K562 (cell line): ENCODE results near the gene GDF2. TPM values are rescaled to one million over a fixed set of nuclear protein-coding genes. Genes with fewer than 3 reads are reported as not detected.

Experiments
- ATAC-seq: fragments of 200-7000 bp; cut with Tn5 transposase; 3 replicates; pipeline ENCODE4 v1.9.1; 2020; ENCODE audit warnings: moderate library complexity
- BruUV-seq: library from RNA; stranded (reverse); fragments of 400-500 nt; replicated peaks from 2 replicates; lab custom pipeline; 2021; lab: Mats Ljungman, UMichigan
- CTCF ChIA-PET: fragments of 300-600 bp; formaldehyde crosslinking; extraction: SDS; loops from one replicate; lab custom pipeline; 2021; ENCODE audit warnings: low intra/inter-chr PET ratio; lab: Yijun Ruan, JAX
- POLR2A ChIA-PET: fragments of 300-600, 350-650 bp; sonication (Branson Sonifier 250); formaldehyde crosslinking; extraction: SDS; loops from one replicate; lab custom pipeline; 2021; ENCODE audit warnings: antibody characterized with exemption, inconsistent platforms; lab: Yijun Ruan, JAX
- DNase-seq, 4 experiments: peaks; one replicate each; pipeline versions ENCODE4 v3.0.0 to v3.0.0-alpha.2; 2011 to 2018; ENCODE audit warnings: low spot score in 3 of 4, mixed read lengths in 3 of 4; ENCODE audit errors: extremely low read depth in 1 of 4
- FAIRE-seq: peaks from 2 replicates; lab custom pipeline; 2011; peaks lifted over from hg19 to GRCh38; lab: Jason Lieb, UNC
- H2AFZ ChIP-seq: 2 replicates; pipeline ENCODE4 v1.6.0; 2011; ENCODE audit warnings: low read depth, low read length, control low read depth, inconsistent platforms
- H3K27ac ChIP-seq: fragments of 200-600 bp; 3 replicates; pipeline ENCODE4 v1.8.0; 2011; ENCODE audit warnings: low read depth, mild to moderate bottlenecking, control low read depth, inconsistent platforms, low read length, moderate library complexity, mixed read lengths; ENCODE audit errors: extremely low read depth
- H3K27me3 ChIP-seq, 2 experiments: fragments of 300-600 bp in 1 of 2; 2 replicates in 1 of 2; 3 replicates in 1 of 2; pipeline versions ENCODE4 v1.6.0 to v1.8.0; 2011; ENCODE audit warnings: inconsistent platforms in 2 of 2, low read length in 2 of 2, mild to moderate bottlenecking in 1 of 2, mixed read lengths in 1 of 2, moderate library complexity in 1 of 2; ENCODE audit not compliant: control insufficient read depth in 2 of 2, insufficient read depth in 2 of 2
- H3K36me3 ChIP-seq: fragments of 300-600 bp; 3 replicates; pipeline ENCODE4 v1.8.0; 2011; ENCODE audit warnings: mild to moderate bottlenecking, low read length, inconsistent platforms; ENCODE audit not compliant: control insufficient read depth, insufficient read depth
- H3K4me1 ChIP-seq, 2 experiments: fragments of 200-600 bp in 1 of 2; replicated peaks in 1 of 2; 2 replicates in 1 of 2; 3 replicates in 1 of 2; pipeline versions ENCODE4 v1.5.1 to v1.8.0; 2011; ENCODE audit warnings: inconsistent platforms in 2 of 2, low read length in 2 of 2, mild to moderate bottlenecking in 1 of 2, mixed read lengths in 1 of 2, moderate library complexity in 1 of 2; ENCODE audit not compliant: control insufficient read depth in 2 of 2, insufficient read depth in 2 of 2
- H3K4me2 ChIP-seq: 2 replicates; pipeline ENCODE4 v1.6.1; 2011; ENCODE audit warnings: low read length, control low read depth, inconsistent platforms, mixed read lengths; ENCODE audit not compliant: insufficient read depth
- H3K4me3 ChIP-seq: fragments of 200-600 bp; sonication (generic), shearing (Covaris generic); 2 replicates; pipeline ENCODE4 v1.5.1; 2016; ENCODE audit warnings: control low read depth, inconsistent platforms
- H3K79me2 ChIP-seq: fragments of 200-600 bp; 3 replicates; pipeline ENCODE4 v1.8.0; 2011; ENCODE audit warnings: low read length, inconsistent platforms; ENCODE audit not compliant: control insufficient read depth, insufficient read depth
- H3K9ac ChIP-seq, 2 experiments: 2 replicates each; pipeline versions ENCODE4 v1.6.0 to v1.6.1; 2011; ENCODE audit warnings: low read depth in 2 of 2, low read length in 2 of 2, control low read depth in 1 of 2, inconsistent platforms in 1 of 2, mild to moderate bottlenecking in 1 of 2, mixed read lengths in 1 of 2; ENCODE audit not compliant: insufficient read depth in 1 of 2
- H3K9me1 ChIP-seq: one replicate; pipeline ENCODE4 v1.6.0; 2011; ENCODE audit warnings: inconsistent platforms, mild to moderate bottlenecking, low read length, moderate library complexity; ENCODE audit not compliant: control insufficient read depth, insufficient read depth
- H3K9me3 ChIP-seq: replicated peaks from 2 replicates; pipeline ENCODE4 v1.5.1; 2011; ENCODE audit warnings: low read depth, low read length, inconsistent platforms; ENCODE audit not compliant: control insufficient read depth, insufficient read depth
- H4K20me1 ChIP-seq: replicated peaks from 2 replicates; pipeline ENCODE4 v1.6.1; 2011; ENCODE audit warnings: low read length, inconsistent platforms, mixed read lengths; ENCODE audit not compliant: control insufficient read depth, insufficient read depth
- BMI1 ChIP-seq: fragments of 150-350 bp; IDR thresholded peaks from 2 replicates; pipeline ENCODE4 v1.6.1; 2014; ENCODE audit warnings: low read length
- CBFA2T3 ChIP-seq: fragments of 450-650 bp; IDR thresholded peaks from 2 replicates; pipeline ENCODE4 v1.6.1; 2017
- DDX20 ChIP-seq: fragments of 450-650 bp; IDR thresholded peaks from 2 replicates; pipeline ENCODE4 v1.6.1; 2016; ENCODE audit warnings: missing genetic modification characterization, low read depth, mild to moderate bottlenecking, missing compliant biosample characterization, moderate library complexity
- EP400 ChIP-seq: fragments of 450-650 bp; IDR thresholded peaks from 2 replicates; pipeline ENCODE4 v1.6.1; 2017; ENCODE audit warnings: antibody characterized with exemption, mild to moderate bottlenecking, moderate library complexity
- GTF3C2 ChIP-seq: IDR thresholded peaks from 3 replicates; pipeline ENCODE4 v1.6.1; 2011; ENCODE audit warnings: borderline replicate concordance, mild to moderate bottlenecking, moderate library complexity; ENCODE audit not compliant: insufficient read length; ENCODE audit errors: extremely low read depth
- RBM22 ChIP-seq: fragments of 200-400 bp; formaldehyde crosslinking; IDR thresholded peaks from 2 replicates; pipeline ENCODE4 v1.6.1; 2018; ENCODE audit warnings: low read length, low read depth; ENCODE audit not compliant: poor library complexity, severe bottlenecking
- TCFL5 ChIP-seq: fragments of 250-450 bp; sonication (Bioruptor Pico); conservative IDR thresholded peaks from 2 replicates; pipeline ENCODE4 v1.6.1; 2021; ENCODE audit warnings: mild to moderate bottlenecking, moderate library complexity, matching md5 sums
- THAP12 ChIP-seq: fragments of 250-450 bp; sonication (Bioruptor Pico); IDR thresholded peaks from 2 replicates; pipeline ENCODE4 v1.9.0; 2021; ENCODE audit warnings: mild to moderate bottlenecking, inconsistent platforms
- TRIM24 ChIP-seq, 2 experiments: fragments of 450-650 bp; IDR thresholded peaks; 2 replicates each; pipeline ENCODE4 v1.6.1; 2016
- TSHZ1 ChIP-seq: fragments of 250-450 bp; sonication (Bioruptor Pico); IDR thresholded peaks from 2 replicates; pipeline ENCODE4 v1.4.0; 2020; ENCODE audit warnings: mild to moderate bottlenecking, moderate library complexity
- XRCC4 ChIP-seq: IDR thresholded peaks from one replicate; pipeline ENCODE4 v1.6.1; 2011; ENCODE audit not compliant: insufficient read depth, insufficient read length; ENCODE audit errors: extremely low read depth
- XRCC5 ChIP-seq: fragments of 200-400 bp; formaldehyde crosslinking; IDR thresholded peaks from 2 replicates; pipeline ENCODE4 v1.6.1; 2017; ENCODE audit warnings: low read depth, mild to moderate bottlenecking, low read length
- ZNF121 ChIP-seq: sonication (generic); formaldehyde crosslinking; conservative IDR thresholded peaks from 2 replicates; pipeline ENCODE4 v1.8.0; 2022; ENCODE audit warnings: missing genetic modification reagents
- ZNF41 ChIP-seq: fragments of 250-450 bp; sonication (Bioruptor Pico); conservative IDR thresholded peaks from 2 replicates; pipeline ENCODE4 v1.4.0; 2020; ENCODE audit warnings: mild to moderate bottlenecking
- WGBS: fragments of 100-300 bp; shearing (Covaris generic); methylation state at CpG from one replicate; pipeline ENCODE4 v1.1.6; 2016; ENCODE audit warnings: low coverage, mixed read lengths; ENCODE audit not compliant: insufficient coverage; ENCODE audit errors: missing lambda C conversion rate; 5-methylcytosine and 5-hydroxymethylcytosine counted together
- in situ Hi-C: fragments of 300-500 bp; cut with MboI; formaldehyde crosslinking; loops from 4 replicates; pipeline ENCODE4 v1.15.0; 2018; ENCODE audit warnings: inconsistent platforms, mixed read lengths
- intact Hi-C: fragments of 100-400 bp; cut with micrococcal nuclease; formaldehyde crosslinking; loops from 2 replicates; pipeline ENCODE4 v1.14.2; 2022
- polyA plus RNA-seq, 8 experiments: library from polyadenylated mRNA; depleted of rRNA in 4 of 8; stranded (reverse) in 5 of 8; unstranded in 3 of 8; fragments of >200 nt; fragmentation: Nextera tagmentation in 2 of 8; fragmentation: Illumina TruSeq in 1 of 8; extraction: Ambion mirVana in 2 of 8; extraction: Trizol in 1 of 8; gene quantifications; 2 replicates each; pipeline versions ENCODE4 v1.2.1 to v1.2.3, GENCODE V29; 2011 to 2014; ENCODE audit warnings: inconsistent platforms in 1 of 8, missing spikeins in 1 of 8
- total RNA-seq, 7 experiments: library from RNA; depleted of rRNA in 6 of 7; stranded (reverse); fragments of >200 nt in 6 of 7; fragmentation: Illumina TruSeq in 2 of 7; extraction: Trizol in 2 of 7; gene quantifications; 2 replicates each; pipeline versions ENCODE4 v1.2.1 to v1.2.3, GENCODE V29; 2011 to 2021; ENCODE audit warnings: low replicate concordance in 1 of 7

The GDF2 gene
- total and polyA plus RNA-seq, 9 of the 15 experiments (the other 6 are each of a cell fraction or from before 2014, with no cell fraction given): 0.08 to 0.58 (median 0.27) TPM; not detected in 2

GRCh38 chr10:47331954-47332353 lies 9.7 kb downstream of the GDF2 start:
- peaks cover 26% of the 10 kb centered on the region in 2 experiments for H3K4me1 ChIP-seq
- no peak for DNase-seq
- 18% methylated on average over 7 of the region's 7 CpGs for WGBS
- in situ Hi-C loops: no loop called here
- H3K9me1 ChIP-seq: no peaks in the 10 kb centered on the region
- ChIA-PET POLR2A (interaction anchor here (2.2 kb wide), 1 partner anchor 9 kb away, joined by 11 read pairs; no protein-coding TSS in a partner anchor), CTCF (no interaction called here)
- no peak for FAIRE-seq
- no peak overlapping the region for H3K4me3 ChIP-seq
- H3K4me2 ChIP-seq: no peak overlapping the region
- H3K27me3 ChIP-seq: no peaks in the 10 kb centered on the region; a peak in 1 of 5 replicates
- no peak overlapping the region for H3K27ac ChIP-seq
- H3K9ac ChIP-seq: peak overlapping the region in 1 of 2 experiments; percentile 75; a peak in 2 of 4 replicates
- H3K79me2 ChIP-seq: no peaks in the 10 kb centered on the region
- no peak for ATAC-seq
- H3K9me3 ChIP-seq: no peaks in the 10 kb centered on the region
- peak overlapping the region; percentile 45; the same call in 1 of the 2 replicates for H2AFZ ChIP-seq
- no peaks in the 10 kb centered on the region for H3K36me3 ChIP-seq
- intact Hi-C loops: no loop called here
- no peaks in the 10 kb centered on the region for H4K20me1 ChIP-seq
- BruUV-seq: no TSS peak
- TF ChIP-seq BMI1 (no peak), CBFA2T3 (0 out of 2 replicates have a peak, but pooled peaks have one; percentile 3), XRCC4 (no peak), GTF3C2 (no peak), RBM22 (no peak), ZNF121 (no peak), XRCC5 (no peak), EP400 (no peak), ZNF41 (CRISPR knock-in tag) (no peak), TSHZ1 (no peak), TCFL5 (CRISPR knock-in tag) (no peak), THAP12 (CRISPR knock-in tag) (no peak), DDX20 (no peak), TRIM24 (IDR thresholded peaks at IDR 0.05) (no peak)
